GM12878 (cell line): ENCODE data around the gene FPGS. TPM values are rescaled to one million over a fixed set of nuclear protein-coding genes. Genes with fewer than 3 reads are reported as not detected.

Experiments used
- ATAC-seq: fragments of 200-7000 bp; cut with Tn5 transposase; 3 replicates; pipeline ENCODE4 v1.9.1; 2020; ENCODE audit warnings: mild to moderate bottlenecking, moderate library complexity
- BruUV-seq: library from RNA; stranded (reverse); fragments of 400-500 nt; replicated peaks from 2 replicates; lab custom pipeline; 2021; lab: Mats Ljungman, UMichigan
- CTCF ChIA-PET: fragments of 300-600 bp; sonication (Branson Sonifier 250); formaldehyde crosslinking; extraction: SDS; loops from one replicate; lab custom pipeline; 2021; ENCODE audit warnings: inconsistent platforms; lab: Yijun Ruan, JAX
- POLR2A ChIA-PET: fragments of 350-600 bp; formaldehyde crosslinking; extraction: SDS; loops from one replicate; lab custom pipeline; 2021; ENCODE audit warnings: inconsistent platforms; lab: Charles Lee
- RAD21 ChIA-PET: fragments of 300-600 bp; sonication (Branson Sonifier 250); formaldehyde crosslinking; loops from one replicate; lab custom pipeline; 2023; ENCODE audit warnings: antibody characterized with exemption; ENCODE audit not compliant: unreplicated experiment; lab: Charles Lee
- SMC1A ChIA-PET: fragments of 300-600 bp; sonication (Branson Sonifier 250); formaldehyde crosslinking; loops from one replicate; lab custom pipeline; 2023; ENCODE audit not compliant: unreplicated experiment, uncharacterized antibody; lab: Charles Lee
- DNase-seq: peaks from one replicate; pipeline ENCODE4 v3.0.0-alpha.2; 2011; ENCODE audit warnings: low read depth, low spot score
- FAIRE-seq: peaks from 3 replicates; lab custom pipeline; 2011; peaks lifted over from hg19 to GRCh38; lab: Jason Lieb, UNC
- H2AFZ ChIP-seq: 2 replicates; pipeline ENCODE4 v1.6.0; 2011; ENCODE audit warnings: low read depth, low read length, control low read depth; ENCODE audit not compliant: control insufficient read depth
- H3K27ac ChIP-seq: 2 replicates; pipeline ENCODE4 v1.5.1; 2011; ENCODE audit warnings: control low read depth; ENCODE audit not compliant: control insufficient read depth, insufficient read depth
- H3K27me3 ChIP-seq, 2 experiments: replicated peaks in 1 of 2; 2 replicates each; pipeline versions ENCODE4 v1.6.0 to v1.6.1; 2011; ENCODE audit warnings: low read length in 1 of 2; ENCODE audit not compliant: control insufficient read depth in 2 of 2, insufficient read depth in 2 of 2
- H3K36me3 ChIP-seq, 2 experiments: 2 replicates each; pipeline ENCODE4 v1.5.1; 2011; ENCODE audit warnings: low read length in 1 of 2; ENCODE audit not compliant: control insufficient read depth in 2 of 2, insufficient read depth in 2 of 2
- H3K4me1 ChIP-seq: 2 replicates; pipeline ENCODE4 v1.6.1; 2011; ENCODE audit warnings: mild to moderate bottlenecking, low read length, moderate library complexity, mixed read lengths; ENCODE audit not compliant: control insufficient read depth, insufficient read depth
- H3K4me2 ChIP-seq: 2 replicates; pipeline ENCODE4 v1.6.0; 2011; ENCODE audit warnings: control low read depth; ENCODE audit not compliant: control insufficient read depth, insufficient read depth
- H3K4me3 ChIP-seq: fragments of 200-600 bp; sonication (generic); 2 replicates; pipeline ENCODE4 v1.5.1; 2016
- H3K79me2 ChIP-seq: 2 replicates; pipeline ENCODE4 v1.6.0; 2011; ENCODE audit warnings: low read length; ENCODE audit not compliant: control insufficient read depth, insufficient read depth
- H3K9ac ChIP-seq: 2 replicates; pipeline ENCODE4 v1.8.0; 2011; ENCODE audit warnings: low read length, control low read depth, mixed read lengths; ENCODE audit not compliant: control insufficient read depth, insufficient read depth
- H3K9me3 ChIP-seq: replicated peaks from 3 replicates; pipeline ENCODE4 v1.5.1; 2011; ENCODE audit warnings: mild to moderate bottlenecking, low read length; ENCODE audit not compliant: control insufficient read depth, insufficient read depth
- H4K20me1 ChIP-seq: 2 replicates; pipeline ENCODE4 v1.6.0; 2011; ENCODE audit not compliant: control insufficient read depth, insufficient read depth
- BHLHE40 ChIP-seq, 2 experiments: fragments of 450-650 bp in 1 of 2; IDR thresholded peaks; 2 replicates each; pipeline ENCODE4 v1.6.1; 2011 to 2017; ENCODE audit warnings: low read depth in 2 of 2, borderline replicate concordance in 1 of 2, improper control_type of control experiment in 1 of 2, low read length in 1 of 2, mild to moderate bottlenecking in 1 of 2
- HDGF ChIP-seq: fragments of 450-650 bp; IDR thresholded peaks from 2 replicates; pipeline ENCODE4 v1.6.1; 2016; ENCODE audit warnings: antibody characterized with exemption
- NBN ChIP-seq: fragments of 450-650 bp; IDR thresholded peaks from 2 replicates; pipeline ENCODE4 v1.6.1; 2016
- NFYB ChIP-seq: IDR thresholded peaks from 2 replicates; pipeline ENCODE4 v1.6.1; 2011; ENCODE audit warnings: low read depth, mild to moderate bottlenecking, low read length, improper control_type of control experiment, moderate library complexity; ENCODE audit not compliant: insufficient read depth
- PBX3 ChIP-seq: IDR thresholded peaks from 2 replicates; pipeline ENCODE4 v1.6.1; 2011; ENCODE audit warnings: mild to moderate bottlenecking, low read depth, low read length, moderate library complexity; ENCODE audit not compliant: insufficient replicate concordance
- RAD21 ChIP-seq: IDR thresholded peaks from 2 replicates; pipeline ENCODE4 v1.6.1; 2011; ENCODE audit warnings: mild to moderate bottlenecking, low read depth, low read length, moderate library complexity; ENCODE audit not compliant: insufficient read depth
- USF2 ChIP-seq: IDR thresholded peaks from 2 replicates; pipeline ENCODE4 v1.6.1; 2011; ENCODE audit warnings: low read depth, low read length, improper control_type of control experiment, borderline replicate concordance
- ZBTB4 ChIP-seq: fragments of 450-650 bp; formaldehyde crosslinking; IDR thresholded peaks from 2 replicates; pipeline ENCODE4 v1.4.0; 2022; ENCODE audit warnings: mild to moderate bottlenecking, moderate library complexity
- WGBS: methylation state at CpG from one replicate; pipeline ENCODE4 v1.1.6; 2016; ENCODE audit warnings: low lambda C conversion rate; ENCODE audit not compliant: insufficient replicate concordance, insufficient coverage; ENCODE audit errors: missing lambda C conversion rate; 5-methylcytosine and 5-hydroxymethylcytosine counted together
- in situ Hi-C: fragments of 300-500 bp; cut with MboI; formaldehyde crosslinking; loops from 9 replicates; pipeline ENCODE4 v1.14.3; 2018; ENCODE audit warnings: mixed read lengths
- intact Hi-C: fragments of 100-400 bp; cut with micrococcal nuclease; formaldehyde crosslinking; loops from one replicate; pipeline ENCODE4 v1.14.2; 2022; ENCODE audit not compliant: unreplicated experiment
- polyA plus RNA-seq, 11 experiments: library from polyadenylated mRNA; depleted of rRNA in 4 of 11; unstranded in 6 of 11; stranded (reverse) in 5 of 11; fragments of >200 nt; fragmentation: Nextera tagmentation in 4 of 11; fragmentation: Illumina TruSeq in 1 of 11; extraction: Ambion mirVana in 4 of 11; extraction: Trizol in 1 of 11; gene quantifications; 1 replicate in 1 of 11; 2 replicates in 10 of 11; pipeline versions ENCODE4 v1.2.1 to v1.2.3, GENCODE V29; 2011 to 2016; ENCODE audit warnings: inconsistent platforms in 2 of 11, missing spikeins in 2 of 11, low read depth in 1 of 11
- total RNA-seq, 4 experiments: library from RNA; depleted of rRNA in 3 of 4; stranded (reverse); fragments of >200 nt in 3 of 4; fragmentation: Illumina TruSeq in 1 of 4; extraction: Trizol in 1 of 4; gene quantifications; 2 replicates each; pipeline versions ENCODE4 v1.2.1 to v1.2.3, GENCODE V29; 2013 to 2021
- TF ChIP-seq, protein P1 (sequence below): fragments of 450-650 bp; IDR thresholded peaks from 2 replicates; pipeline ENCODE4 v1.6.1; 2016; ENCODE audit warnings: mild to moderate bottlenecking, moderate library complexity, borderline replicate concordance
- TF ChIP-seq, protein P2 (sequence below): IDR thresholded peaks from 2 replicates; pipeline ENCODE4 v1.6.1; 2011; ENCODE audit warnings: borderline replicate concordance, low read depth, mild to moderate bottlenecking, moderate library complexity, low read length; ENCODE audit not compliant: insufficient read depth, poor library complexity, severe bottlenecking

The FPGS gene
- total and polyA plus RNA-seq, 10 of the 15 experiments (the other 5 are each of a cell fraction or from before 2014, with no cell fraction given), result 1.2 to 127 (median 80.4) TPM

DNA sequence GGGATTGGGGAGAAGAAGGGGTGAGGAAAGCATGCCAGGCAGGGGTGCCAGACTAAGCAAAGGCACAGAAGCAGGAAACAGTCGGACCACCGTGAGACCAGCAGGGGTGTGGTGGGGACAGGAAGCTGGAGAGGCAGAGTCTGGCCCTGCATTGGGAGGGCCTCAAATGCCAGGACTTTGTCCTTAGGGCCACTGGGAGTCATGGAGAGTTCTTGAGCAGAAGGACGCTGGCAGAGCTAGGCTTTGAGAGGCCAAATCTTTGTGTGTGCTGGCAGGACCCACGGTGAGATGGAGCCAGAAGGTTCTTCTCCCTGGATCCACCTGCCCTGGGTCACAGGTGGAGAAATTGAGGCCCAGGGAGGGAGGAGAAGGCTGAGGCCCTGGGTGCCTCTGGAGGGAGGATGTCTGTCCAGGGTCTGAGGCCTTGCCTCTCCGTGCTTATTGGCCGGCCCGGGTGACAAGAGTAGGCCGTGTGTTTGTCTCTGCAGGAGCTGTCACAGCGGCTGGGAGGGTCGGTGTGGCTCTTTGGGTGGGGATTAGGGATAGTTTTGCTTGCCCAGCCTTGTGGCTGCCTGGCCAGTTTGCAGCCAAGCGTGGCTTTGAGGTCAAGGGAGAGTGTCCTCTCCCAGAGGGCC is 53.5 kb downstream of the FPGS start:
- ChIA-PET CTCF (interaction anchor here (1.1 to 3.7 kb wide), 2 partner anchors 8 to 121 kb away, joined by 3 to 12 read pairs; partner anchors contain the start of gene TOR2A), SMC1A (interaction anchor here (1.7 to 1.9 kb wide), 2 partner anchors 9 to 121 kb away, joined by 4 to 5 read pairs; partner anchors contain the start of gene TOR2A), RAD21 (no interaction called here), POLR2A (no interaction called here)
- Histone ChIP-seq H4K20me1 (no peaks in the 10 kb centered on the region), H3K4me3 (no peak overlapping the region), H3K4me1 (peaks cover 6% of the 10 kb centered on the region), H3K27me3 (no peaks in the 10 kb centered on the region), H2AFZ (no peak overlapping the region), H3K9me3 (no peaks in the 10 kb centered on the region), H3K36me3 (no peaks in the 10 kb centered on the region), H3K4me2 (no peak overlapping the region), H3K79me2 (peaks cover 8% of the 10 kb centered on the region), H3K9ac (no peak overlapping the region), H3K27ac (no peak overlapping the region)
- ATAC-seq (no peak), DNase-seq (no peak), FAIRE-seq (no peak)
- in situ Hi-C loops (no loop called here), intact Hi-C loops (no loop called here)
- no TSS peak for BruUV-seq
- 25% methylated on average over 10 of the region's 11 CpGs for WGBS
- TF ChIP-seq PBX3 (no peak), HDGF (no peak), USF2 (no peak), NFYB (no peak), BHLHE40 (IDR thresholded peaks at IDR 0.05; ENCODE audit: borderline replicate concordance in 1 of 2, low read depth in 2 of 2, low read length in 1 of 2) (no peak), ZBTB4 (no peak), RAD21 (no peak), NBN (no peak)
- TF ChIP-seq, protein P1, sequence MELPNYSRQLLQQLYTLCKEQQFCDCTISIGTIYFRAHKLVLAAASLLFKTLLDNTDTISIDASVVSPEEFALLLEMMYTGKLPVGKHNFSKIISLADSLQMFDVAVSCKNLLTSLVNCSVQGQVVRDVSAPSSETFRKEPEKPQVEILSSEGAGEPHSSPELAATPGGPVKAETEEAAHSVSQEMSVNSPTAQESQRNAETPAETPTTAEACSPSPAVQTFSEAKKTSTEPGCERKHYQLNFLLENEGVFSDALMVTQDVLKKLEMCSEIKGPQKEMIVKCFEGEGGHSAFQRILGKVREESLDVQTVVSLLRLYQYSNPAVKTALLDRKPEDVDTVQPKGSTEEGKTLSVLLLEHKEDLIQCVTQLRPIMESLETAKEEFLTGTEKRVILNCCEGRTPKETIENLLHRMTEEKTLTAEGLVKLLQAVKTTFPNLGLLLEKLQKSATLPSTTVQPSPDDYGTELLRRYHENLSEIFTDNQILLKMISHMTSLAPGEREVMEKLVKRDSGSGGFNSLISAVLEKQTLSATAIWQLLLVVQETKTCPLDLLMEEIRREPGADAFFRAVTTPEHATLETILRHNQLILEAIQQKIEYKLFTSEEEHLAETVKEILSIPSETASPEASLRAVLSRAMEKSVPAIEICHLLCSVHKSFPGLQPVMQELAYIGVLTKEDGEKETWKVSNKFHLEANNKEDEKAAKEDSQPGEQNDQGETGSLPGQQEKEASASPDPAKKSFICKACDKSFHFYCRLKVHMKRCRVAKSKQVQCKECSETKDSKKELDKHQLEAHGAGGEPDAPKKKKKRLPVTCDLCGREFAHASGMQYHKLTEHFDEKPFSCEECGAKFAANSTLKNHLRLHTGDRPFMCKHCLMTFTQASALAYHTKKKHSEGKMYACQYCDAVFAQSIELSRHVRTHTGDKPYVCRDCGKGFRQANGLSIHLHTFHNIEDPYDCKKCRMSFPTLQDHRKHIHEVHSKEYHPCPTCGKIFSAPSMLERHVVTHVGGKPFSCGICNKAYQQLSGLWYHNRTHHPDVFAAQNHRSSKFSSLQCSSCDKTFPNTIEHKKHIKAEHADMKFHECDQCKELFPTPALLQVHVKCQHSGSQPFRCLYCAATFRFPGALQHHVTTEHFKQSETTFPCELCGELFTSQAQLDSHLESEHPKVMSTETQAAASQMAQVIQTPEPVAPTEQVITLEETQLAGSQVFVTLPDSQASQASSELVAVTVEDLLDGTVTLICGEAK, result no peak
- TF ChIP-seq, protein P2, sequence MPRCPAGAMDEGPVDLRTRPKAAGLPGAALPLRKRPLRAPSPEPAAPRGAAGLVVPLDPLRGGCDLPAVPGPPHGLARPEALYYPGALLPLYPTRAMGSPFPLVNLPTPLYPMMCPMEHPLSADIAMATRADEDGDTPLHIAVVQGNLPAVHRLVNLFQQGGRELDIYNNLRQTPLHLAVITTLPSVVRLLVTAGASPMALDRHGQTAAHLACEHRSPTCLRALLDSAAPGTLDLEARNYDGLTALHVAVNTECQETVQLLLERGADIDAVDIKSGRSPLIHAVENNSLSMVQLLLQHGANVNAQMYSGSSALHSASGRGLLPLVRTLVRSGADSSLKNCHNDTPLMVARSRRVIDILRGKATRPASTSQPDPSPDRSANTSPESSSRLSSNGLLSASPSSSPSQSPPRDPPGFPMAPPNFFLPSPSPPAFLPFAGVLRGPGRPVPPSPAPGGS, result no peak
